HG02943 (cell line): ENCODE results near the gene ORM1.

Experiments used
- ATAC-seq: cut with Tn5 transposase; IDR thresholded peaks from one replicate; pipeline ENCODE4 v1.9.1; 2021; ENCODE audit warnings: mild to moderate bottlenecking, low read depth, moderate library complexity; ENCODE audit not compliant: unreplicated experiment

ORM1 gene

DNA sequence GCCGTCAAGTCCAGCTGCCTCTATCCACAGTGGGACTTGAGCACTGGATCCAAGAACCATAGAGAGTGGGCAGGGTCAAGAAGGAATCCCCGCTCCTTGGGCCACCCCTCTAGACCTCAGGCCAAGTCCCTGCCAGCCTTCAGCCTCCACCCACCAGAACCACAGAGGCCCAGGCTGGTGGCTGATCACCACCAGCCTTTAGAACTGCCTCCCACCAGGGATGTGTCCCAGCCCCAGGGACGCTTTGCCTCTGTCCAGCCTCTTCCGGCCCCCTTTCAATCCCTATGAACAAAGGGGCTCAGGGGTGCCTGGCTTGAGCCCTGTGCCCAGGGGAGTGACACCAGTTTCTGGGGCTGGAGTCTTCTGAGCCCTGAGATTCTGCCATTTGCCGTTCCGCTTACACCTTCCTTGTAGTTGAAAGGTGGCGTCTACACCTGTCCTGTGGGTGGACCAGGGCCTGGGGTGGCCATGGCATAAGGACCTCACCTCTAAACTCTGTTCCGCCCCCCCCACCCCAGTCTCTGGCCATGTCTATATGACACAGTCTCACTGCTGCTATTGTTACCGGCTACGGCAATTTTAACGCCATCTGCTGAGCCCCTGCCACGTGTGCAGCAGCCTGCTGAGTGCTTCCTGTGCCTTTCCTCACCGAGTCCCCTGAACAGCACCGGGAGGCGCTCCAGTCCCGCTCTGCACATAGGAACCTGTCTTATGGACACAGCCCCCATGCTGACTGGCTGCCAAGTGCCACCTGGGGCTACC, 35.7 kb upstream of the ORM1 start:
- ATAC-seq, result no peak

DNA sequence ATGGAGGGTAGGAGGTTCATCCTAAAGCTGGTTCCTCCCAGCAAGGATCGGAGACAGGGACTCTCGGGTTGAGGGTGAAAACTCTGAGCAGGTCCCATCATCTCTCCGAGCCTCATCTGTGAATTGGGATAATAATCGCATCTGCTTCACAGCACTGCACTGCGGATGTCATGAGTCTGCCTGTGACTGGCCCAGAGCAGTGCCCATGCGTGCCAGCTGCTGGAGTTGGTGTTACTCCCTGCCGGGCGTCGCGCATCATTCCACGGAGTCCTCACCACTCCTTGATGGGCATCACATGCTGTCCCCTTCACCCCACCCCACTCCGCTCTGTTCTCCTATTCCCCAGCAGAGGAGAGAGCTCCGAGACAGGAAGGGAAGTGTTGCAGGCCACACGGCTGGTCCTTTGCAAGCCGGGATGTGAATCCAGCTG, 35.1 kb upstream of the ORM1 start:
- no peak for ATAC-seq

DNA sequence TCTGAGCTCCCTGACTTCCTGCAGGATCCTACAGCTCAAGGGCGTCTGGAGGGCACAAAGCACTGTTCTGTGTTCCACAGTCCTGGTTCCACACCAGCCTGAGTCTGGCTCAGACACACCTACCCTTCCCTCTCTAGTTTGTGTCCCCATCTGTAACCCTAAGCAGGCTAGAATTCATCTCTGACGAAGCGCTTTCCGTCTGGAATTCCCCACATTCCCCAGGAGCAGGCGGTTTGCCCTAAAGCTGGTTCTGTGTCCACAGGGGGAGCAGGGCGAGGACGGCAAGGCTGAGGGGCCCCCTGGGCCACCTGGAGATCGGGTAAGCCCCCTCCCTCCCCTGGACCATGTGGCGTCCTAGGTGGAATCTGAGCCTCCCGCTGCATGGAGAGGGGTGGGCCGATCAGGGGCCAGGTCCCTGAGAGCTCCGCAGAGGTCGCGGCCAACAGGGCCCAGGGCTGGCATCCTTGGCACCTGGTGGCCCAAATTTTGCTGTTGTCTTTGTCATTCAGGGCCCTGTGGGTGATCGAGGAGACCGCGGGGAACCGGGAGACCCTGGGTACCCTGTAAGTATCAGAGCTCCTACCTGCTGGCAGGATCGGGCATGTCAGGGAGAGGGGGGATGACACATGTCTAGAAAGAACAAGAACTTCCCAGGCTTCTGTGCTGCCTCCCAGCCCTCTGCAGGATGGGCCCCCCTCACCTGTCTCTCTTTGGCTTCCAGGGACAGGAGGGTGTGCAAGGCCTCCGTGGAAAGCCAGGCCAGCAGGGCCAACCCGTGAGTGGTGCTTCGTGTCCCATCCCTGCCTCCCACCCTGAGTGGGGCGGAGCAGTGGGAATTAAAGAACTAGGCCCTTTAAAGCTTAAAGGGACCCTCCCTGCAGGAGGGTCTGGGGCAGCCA, 34.5 kb upstream of the ORM1 start:
- no peak for ATAC-seq

DNA sequence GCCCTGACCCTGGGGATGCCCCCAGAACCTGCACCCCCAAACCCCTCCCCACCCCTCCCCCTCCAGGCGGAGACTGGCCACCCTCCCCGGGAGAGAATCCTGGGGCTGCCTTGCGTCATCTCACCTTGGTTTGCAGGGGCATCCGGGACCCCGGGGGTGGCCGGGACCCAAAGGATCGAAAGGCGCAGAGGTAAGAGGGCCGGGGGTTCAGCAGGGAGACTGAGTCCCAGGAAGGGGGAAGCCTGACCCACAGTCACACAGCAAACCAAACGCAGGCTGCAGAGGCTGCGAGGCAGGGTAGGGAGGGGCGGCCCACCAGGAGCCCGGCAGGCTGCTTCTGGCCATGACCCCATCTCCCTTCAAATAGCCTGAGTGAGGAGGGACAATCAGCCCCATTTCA, 33.8 kb upstream of the ORM1 start:
- no peak for ATAC-seq

DNA sequence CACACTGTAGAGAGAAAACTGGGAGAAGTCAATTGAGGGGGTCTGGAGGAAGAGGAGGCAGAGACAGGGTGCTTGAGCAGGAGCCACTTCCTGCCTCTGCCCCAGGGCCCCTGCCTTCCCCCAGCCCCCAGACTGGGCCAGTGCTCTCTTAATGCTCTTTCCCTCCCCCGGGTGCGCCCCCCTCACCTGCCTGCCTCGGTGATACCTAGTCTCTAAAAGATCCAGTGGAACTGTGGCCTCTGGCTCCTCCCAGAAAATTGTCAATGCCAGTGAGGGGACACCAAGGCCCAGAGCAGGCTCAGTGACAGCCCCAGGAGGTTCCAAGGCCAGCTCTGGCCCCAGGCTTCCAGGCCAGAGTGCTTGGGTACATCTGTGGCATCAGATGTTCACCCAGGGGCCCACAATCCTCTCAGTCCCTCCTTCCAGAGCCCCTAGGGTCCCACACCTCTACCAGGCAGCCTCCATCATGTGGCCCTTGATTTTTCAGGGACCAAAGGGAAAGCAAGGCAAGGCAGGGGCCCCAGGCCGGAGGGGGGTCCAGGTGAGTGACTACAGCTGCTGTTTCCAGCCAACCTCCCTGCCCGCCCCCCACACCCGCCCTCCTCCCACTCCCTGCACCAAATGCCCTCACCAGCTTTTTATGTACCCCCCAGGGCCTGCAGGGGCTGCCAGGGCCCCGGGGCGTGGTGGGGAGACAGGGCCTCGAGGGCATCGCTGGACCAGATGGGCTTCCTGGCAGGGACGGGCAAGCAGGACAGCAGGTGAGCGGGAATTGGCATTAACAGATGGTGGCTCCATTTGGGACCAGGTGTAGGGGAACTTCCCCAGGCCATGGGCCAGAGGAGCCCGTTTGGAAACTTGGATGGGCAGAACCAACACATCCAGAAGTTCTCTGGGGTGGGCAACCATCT, 33.1 kb upstream of the ORM1 start:
- no peak for ATAC-seq

DNA sequence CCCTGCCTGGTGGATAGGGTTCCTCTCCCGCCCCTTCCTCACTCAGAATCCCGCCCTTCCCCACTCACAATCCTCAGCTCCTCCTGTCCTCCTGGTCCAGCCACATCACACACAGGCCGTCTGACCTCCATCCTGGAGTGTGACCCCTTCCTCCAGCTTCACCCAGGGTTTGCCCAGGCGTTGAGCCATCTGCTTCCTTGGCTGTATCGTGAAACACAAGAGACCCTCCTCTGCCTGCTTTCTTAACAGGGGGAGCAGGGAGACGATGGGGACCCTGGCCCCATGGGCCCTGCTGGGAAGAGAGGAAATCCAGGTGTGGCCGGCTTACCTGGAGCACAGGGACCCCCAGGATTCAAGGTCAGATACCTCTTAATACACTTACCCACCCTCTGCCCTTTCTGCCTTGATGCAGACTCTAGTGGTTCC, 32.3 kb upstream of the ORM1 start:
- ATAC-seq, result no peak

DNA sequence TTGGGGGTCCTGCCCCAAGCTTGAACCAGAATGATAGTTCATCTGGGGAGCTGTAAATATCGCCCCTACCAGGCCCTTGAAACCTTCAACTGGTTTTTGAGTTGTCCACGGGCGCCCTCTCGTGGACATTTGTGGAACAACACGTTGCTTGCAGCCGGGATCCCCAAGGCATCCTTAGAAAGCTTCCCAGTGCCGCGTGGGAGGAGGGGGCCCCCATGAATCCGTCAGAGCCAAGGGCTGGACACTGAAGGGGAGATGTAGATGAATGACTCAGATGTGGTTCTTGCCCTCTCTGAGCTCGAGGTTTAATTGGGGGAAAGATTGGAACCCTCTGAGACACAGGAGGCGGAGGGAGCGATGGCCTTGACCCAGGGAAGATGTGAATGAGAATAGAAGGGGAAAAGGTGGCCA, 31.8 kb upstream of the ORM1 start:
- ATAC-seq, result no peak

DNA sequence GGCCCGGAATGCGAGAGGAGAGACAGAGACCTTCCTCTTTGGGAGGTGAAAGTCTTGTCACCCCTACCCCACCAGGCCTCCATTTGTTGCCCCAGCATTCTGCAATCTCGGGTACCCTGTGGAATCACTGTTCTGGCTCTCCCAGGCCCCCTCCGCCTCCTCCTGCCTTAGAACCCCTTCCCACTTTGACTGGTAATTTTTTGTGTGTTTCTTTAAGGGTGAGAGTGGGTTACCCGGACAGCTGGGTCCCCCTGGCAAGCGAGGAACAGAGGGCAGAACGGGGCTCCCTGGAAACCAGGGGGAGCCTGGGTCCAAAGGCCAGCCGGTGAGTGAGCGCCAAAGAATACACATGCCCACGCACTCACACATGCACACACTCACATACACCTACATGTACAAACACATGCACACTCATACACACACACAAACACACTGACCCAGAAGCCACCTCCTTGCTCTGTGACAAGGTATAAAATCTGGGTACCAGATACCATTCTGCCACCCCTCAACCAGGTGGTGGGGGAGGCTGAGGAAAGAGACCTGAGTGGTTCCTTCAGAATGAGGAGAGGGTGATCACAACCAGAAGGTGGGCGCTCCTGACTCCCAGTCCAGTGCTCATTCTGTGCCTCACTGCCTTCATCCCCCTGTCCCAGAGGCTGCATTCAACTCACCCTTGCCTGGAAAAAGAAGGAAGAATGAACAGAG, 30.9 kb upstream of the ORM1 start:
- ATAC-seq, result no peak

DNA sequence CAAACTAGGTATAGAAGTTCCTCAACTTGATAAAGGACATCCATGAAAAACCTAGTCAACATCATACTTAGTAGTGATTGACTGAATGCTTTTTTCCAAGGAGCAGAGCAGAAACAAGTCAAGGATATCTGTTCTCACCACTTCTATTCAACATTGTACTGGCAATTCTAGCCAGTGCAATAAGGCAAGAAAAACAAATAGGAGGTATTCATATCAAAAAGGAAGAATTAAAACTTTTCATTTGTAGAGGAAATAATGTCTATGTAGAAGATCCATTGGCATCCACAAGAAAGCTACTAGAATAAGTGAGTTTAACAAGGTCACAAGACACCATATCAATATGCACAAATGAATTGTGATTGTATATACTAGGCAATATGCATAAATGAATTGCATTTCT, 28.2 kb upstream of the ORM1 start:
- no peak for ATAC-seq

DNA sequence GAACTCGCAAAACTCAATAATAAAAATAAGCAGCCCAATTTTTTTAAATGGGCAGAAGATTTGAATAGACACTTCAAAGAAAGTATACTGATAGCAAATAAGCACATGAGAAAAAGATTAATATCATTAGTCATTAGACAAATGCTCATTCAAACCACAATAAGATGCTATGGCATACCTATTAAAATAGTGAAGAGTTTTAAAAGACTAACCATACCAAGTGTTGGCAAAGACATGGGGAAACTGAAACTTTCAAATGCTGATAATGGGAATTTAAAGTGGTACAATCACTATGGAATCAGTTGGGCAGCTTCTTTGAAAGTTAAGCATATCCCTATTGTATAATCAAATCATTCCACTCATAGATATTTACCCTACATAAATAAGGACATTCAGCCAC, 26.6 kb upstream of the ORM1 start:
- ATAC-seq, result no peak

DNA sequence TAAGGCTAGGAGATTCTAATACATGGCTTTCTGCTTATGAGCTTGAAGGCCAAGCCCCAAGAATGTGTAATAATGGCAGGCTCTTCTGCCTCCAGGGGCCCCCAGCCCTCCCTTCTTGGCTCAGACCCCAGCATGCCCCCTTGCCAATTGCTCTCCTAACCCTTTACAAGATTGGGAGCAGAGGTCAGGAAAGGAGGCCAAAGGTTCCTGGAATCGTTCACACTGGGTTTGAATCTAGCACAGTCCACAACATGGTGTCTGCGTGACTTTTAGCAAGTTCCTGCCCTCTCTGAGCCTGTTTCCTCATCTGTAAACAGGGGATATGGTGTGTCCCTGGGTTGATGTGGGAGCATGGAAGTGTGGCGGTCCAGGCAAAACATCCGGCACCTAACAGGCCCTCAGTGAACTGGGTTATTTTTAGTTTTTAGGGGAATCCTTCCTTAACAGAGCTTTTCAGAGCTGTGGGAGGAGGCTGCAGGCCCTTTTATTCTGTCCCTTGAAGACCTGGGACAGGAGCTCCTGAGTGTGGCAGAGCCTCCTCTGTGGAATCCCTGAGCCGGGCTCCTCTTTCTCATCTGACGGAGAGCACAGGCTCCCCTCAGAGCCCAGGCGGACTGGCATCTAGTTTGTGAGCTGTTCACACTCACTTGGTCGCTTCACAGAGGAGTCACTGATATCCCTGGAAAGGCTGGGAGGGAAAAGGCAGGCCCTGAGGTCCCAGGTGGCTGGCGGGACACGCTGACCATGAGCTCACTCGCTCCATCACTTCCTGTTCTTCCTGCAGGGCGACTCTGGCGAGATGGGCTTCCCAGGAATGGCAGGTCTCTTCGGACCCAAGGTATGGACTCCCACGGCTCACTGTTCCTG, 23.4 kb upstream of the ORM1 start:
- no peak for ATAC-seq

DNA sequence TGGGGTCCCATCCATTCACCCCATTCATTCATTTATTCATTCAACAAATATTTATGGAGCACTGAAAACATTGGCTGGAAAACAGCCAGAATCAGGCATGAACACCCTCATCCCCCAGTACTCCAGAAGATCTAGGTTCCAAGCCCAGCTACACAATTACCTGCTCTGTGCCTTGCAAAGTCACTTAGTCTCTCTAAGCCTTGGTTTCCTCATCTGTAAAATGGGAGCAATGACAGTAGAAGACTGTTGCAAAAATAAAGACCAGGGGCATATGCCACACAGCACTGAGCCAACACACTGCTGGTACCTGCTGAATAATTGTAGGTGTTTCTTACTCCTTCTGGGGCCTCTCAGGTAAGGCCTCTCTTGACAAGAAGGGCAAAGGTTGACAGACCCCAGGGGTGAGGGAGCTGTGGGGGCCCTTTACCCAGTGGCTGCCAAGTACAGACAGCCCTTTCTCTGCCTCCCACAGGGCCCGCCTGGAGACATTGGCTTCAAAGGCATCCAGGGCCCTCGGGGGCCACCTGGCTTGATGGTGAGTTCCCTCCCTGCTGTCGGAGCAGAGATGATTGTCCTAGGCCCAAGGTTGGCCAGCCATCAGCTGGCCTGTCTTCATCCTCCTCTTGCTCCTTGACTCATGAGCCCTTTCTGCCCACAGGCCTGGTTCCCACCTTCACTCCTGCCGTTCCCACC, 22.6 kb upstream of the ORM1 start:
- ATAC-seq, result no peak

DNA sequence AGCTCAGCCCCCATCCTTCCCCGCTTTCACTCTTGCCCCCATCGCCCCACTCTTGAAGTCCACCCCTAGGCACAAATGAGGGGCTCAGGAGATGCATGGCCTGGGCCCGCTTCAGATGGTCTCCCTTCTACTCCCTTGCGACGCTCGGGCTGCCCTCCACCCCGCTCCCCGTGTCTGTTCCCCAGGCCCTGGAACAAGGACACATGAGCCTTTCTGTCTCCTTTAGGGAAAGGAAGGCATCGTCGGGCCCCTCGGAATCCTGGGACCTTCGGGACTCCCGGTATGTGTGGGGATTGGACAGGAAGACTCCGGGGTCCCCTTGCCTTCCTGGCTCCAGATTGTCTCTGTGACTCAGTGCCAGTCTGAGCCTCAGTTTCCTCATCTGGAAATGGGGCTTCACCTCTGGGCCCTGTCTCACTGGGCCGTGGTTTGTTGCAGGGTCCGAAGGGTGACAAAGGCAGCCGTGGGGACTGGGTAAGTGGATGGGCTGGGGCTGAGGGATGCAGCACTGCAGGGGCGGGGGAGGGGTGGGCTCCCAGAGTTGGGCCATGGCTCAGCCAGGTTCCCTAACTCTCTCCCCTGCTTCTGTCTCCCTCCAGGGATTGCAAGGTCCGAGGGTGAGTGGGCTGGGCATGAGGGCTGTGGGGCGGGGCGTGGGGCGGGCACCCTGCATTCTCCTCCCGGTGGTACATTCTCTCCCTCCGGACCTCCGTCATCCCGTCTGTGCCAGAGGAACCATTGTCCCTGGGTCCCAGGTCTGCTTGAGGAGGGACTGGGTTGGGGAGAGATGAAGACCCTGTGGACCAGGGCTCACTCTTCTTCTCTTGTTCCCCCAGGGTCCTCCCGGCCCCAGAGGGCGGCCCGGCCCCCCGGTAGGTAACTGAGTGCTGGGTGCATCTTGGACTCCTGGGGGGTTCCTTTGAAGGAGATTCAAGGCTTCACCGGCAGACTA, 21.8 kb upstream of the ORM1 start:
- ATAC-seq, result no peak

DNA sequence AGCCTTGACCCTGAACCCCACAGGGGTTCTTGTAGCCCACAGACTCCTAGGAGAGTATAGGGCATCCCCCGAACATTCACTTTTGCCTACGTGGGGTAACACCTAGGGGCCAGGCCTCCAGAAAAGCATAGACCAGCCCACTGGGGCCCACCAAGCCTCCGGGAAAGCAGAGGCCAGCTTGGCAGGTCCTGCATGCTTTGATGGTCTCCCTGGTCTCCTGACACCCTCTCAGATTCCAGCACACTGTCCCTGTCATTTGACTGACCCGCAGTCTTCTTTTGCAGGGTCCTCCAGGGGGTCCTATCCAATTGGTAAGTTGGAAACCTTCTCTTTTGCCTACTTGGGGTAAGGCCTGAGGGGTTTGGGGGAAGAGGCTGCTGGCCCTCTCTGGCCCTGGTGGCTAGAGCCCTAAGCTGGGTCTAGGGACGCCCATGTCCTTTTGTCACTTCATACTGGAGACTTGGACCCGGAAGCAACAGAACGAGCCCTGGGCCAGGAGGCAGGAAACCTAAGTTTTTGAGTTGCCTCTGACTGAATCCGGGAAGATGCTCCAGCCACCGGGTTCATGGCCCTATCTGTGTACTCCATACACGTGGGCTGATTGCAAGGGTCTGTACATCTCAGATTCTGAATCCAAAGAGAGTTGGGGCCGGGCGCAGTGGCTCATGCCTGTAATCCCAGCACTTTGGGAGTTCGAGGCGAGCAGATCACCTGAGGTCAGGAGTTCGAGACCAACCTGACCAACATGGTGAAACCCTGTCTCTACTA, 20.9 kb upstream of the ORM1 start:
- no peak for ATAC-seq

DNA sequence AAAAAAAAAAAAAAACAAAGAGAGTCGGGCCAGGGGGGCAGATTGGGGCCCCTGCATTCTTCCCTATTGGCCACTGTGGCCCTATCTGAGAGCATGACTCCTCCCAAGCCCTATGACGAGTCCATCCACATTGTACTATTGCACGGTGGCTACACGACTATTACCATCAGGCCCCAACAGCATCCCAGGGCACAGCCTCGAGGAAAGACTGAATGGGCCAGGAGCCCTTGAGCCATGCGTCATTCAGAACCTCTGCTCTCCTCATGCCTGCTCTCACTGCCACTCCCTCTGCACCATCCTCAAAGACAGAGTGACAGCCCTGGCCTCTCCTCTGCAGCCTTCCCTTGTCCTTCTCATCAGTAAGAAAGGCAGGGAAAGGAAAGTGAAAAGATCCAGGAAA, 20.2 kb upstream of the ORM1 start:
- ATAC-seq, result no peak

DNA sequence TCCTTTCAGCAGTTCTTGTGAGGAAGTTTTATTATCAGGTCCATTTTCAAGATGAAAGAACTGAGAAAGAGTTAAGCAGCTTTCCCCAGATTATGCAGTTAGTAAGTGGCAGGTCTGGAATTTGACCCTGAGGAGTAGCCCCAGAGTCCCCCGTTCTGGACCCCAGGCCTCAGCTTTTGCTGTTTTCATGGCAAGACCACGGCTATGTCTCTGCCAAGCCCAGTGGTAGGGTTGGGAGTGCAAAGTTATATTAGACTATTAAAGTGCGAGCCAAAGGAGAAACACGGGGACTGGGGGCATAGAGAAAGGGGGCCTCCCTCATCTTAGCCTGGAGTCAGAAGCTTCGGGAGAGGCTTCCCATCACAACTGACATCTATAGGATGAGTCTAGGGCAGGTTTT, 19.3 kb upstream of the ORM1 start:
- no peak for ATAC-seq

DNA sequence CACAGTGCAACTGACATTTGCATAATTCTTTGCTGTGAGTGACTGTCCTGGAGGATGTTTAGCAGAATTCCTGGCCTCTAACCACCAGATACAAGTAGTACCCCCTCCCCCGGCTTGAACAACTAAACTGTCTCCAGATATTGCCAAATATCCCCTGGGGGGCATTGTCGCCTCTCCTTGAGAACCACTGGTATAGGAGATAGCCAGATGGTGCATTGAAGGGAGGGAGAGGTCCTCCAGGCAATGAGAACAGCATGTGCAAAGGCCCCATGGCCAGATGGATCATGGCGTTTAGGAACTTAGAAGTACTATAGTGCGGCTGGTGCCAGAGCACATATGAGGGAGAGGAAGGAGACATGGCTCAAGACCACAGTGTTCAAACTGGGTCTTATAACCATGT, 18.9 kb upstream of the ORM1 start:
- no peak for ATAC-seq
